Right lobe of liver (tissue), 6 donors: ENCODE measurements around the gene GATD1. TPM values are rescaled to one million over a fixed set of nuclear protein-coding genes. Genes with fewer than 3 reads are reported as not detected.

ENCODE experiments used
- ATAC-seq, 4 donors: fragments of 200-7000 bp; cut with Tn5 transposase; one replicate each; pipeline ENCODE4 v1.9.1; 2020; ENCODE audit warnings: mild to moderate bottlenecking in 4 of 4, moderate library complexity in 4 of 4
- DNase-seq, 3 donors: peaks; one replicate each; pipeline ENCODE4 v3.0.0-alpha.2; 2020
- H3K27ac ChIP-seq, 3 donors: fragments of 200-600 bp; one replicate each; pipeline ENCODE4 v1.8.0; 2022
- H3K27me3 ChIP-seq, 2 donors: fragments of 200-600 bp; one replicate each; pipeline ENCODE4 v1.8.0; 2022
- H3K36me3 ChIP-seq, 4 donors: fragments of 200-600 bp; sonication (generic) in 1 of 4; one replicate each; pipeline versions ENCODE4 v1.5.1 to v1.8.0; 2017 to 2022; ENCODE audit warnings: control low read depth in 1 of 4
- H3K4me1 ChIP-seq, 4 donors: fragments of 200-600 bp; sonication (generic) in 1 of 4; one replicate each; pipeline versions ENCODE4 v1.5.1 to v1.8.0; 2017 to 2022; ENCODE audit warnings: control low read depth in 1 of 4
- H3K4me3 ChIP-seq, 3 donors: fragments of 200-600 bp; one replicate each; pipeline ENCODE4 v1.8.0; 2022
- H3K9me3 ChIP-seq, 4 donors: fragments of 200-600 bp; sonication (generic) in 1 of 4; one replicate each; pipeline versions ENCODE4 v1.5.1 to v1.8.0; 2017 to 2022; ENCODE audit warnings: control low read depth in 1 of 4
- POLR2A ChIP-seq: fragments of 450-650 bp; IDR thresholded peaks from one replicate; pipeline ENCODE4 v1.6.1; 2017; ENCODE audit warnings: antibody characterized with exemption, mild to moderate bottlenecking
- WGBS: methylation state at CpG from one replicate; pipeline ENCODE4 v1.1.6; 2018; ENCODE audit warnings: low coverage, low lambda C conversion rate; ENCODE audit not compliant: insufficient coverage; ENCODE audit errors: missing lambda C conversion rate; 5-methylcytosine and 5-hydroxymethylcytosine counted together
- intact Hi-C, 2 donors: fragments of 100-400 bp; cut with DNase I; formaldehyde crosslinking; loops; one replicate each; pipeline versions ENCODE4 v1.11.2 to v1.14.1; 2022
- total RNA-seq, 6 experiments: library from RNA; depleted of rRNA in 2 of 6; stranded (reverse); fragments of >200 nt in 2 of 6; fragmentation: NEBNext Ultra II Directional in 3 of 6; extraction: Animal tissue kit (Norgen Biotek cat#: 25700) in 3 of 6; gene quantifications; one replicate each; pipeline versions ENCODE4 v1.1.0 to v1.2.4, GENCODE V29; 2016 to 2023
- TF ChIP-seq, protein P1 (sequence below), 4 donors: fragments of 200-600 bp in 3 of 4; fragments of 450-650 bp in 1 of 4; IDR thresholded peaks; one replicate each; pipeline versions ENCODE4 v1.5.1 to v1.8.0; 2016 to 2022; ENCODE audit warnings: antibody characterized with exemption in 4 of 4, mild to moderate bottlenecking in 2 of 4
- donor health status: DM: no; HTN: yes; CAD: no.
- donor health status: DM: no; HTN: no; CAD: no.
- donor health status: DM: no; HTN: no; CAD: no.
- donor health status: DM: no; HTN: yes; CAD: no.
- donor health status: DM: no; HTN: yes; CAD: no.

GATD1 gene
- total RNA-seq, 6 experiments from 2014 or later = 15.8 to 31.9 (median 27.7) TPM

- WGBS = 67% methylated on average over 1 of the region's 20 CpGs
- ATAC-seq (no peak), DNase-seq (no peak)
- no peak for TF ChIP-seq POLR2A
- TF ChIP-seq, protein P1, sequence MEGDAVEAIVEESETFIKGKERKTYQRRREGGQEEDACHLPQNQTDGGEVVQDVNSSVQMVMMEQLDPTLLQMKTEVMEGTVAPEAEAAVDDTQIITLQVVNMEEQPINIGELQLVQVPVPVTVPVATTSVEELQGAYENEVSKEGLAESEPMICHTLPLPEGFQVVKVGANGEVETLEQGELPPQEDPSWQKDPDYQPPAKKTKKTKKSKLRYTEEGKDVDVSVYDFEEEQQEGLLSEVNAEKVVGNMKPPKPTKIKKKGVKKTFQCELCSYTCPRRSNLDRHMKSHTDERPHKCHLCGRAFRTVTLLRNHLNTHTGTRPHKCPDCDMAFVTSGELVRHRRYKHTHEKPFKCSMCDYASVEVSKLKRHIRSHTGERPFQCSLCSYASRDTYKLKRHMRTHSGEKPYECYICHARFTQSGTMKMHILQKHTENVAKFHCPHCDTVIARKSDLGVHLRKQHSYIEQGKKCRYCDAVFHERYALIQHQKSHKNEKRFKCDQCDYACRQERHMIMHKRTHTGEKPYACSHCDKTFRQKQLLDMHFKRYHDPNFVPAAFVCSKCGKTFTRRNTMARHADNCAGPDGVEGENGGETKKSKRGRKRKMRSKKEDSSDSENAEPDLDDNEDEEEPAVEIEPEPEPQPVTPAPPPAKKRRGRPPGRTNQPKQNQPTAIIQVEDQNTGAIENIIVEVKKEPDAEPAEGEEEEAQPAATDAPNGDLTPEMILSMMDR (IDR thresholded peaks at IDR 0.05) = no peak
- H3K27me3 ChIP-seq = no peaks in the 10 kb centered on the region
- no peak overlapping the region for H3K4me3 ChIP-seq
- no peaks in the 10 kb centered on the region for H3K36me3 ChIP-seq
- H3K27ac ChIP-seq = no peak overlapping the region
- intact Hi-C loops = no loop called here
- peaks cover 0 to 7% (median 0%) of the 10 kb centered on the region in 4 donors for H3K4me1 ChIP-seq
- H3K9me3 ChIP-seq = no peaks in the 10 kb centered on the region
Measured at GRCh38 chr11:733072-733471, 44.2 kb downstream of the GATD1 start.

- 23% methylated on average over 12 of the region's 17 CpGs for WGBS
- ATAC-seq (peak in 3 of 4 donors; percentile 4 to 8 (median 7)), DNase-seq (peak; percentile 31 to 58 (median 50))
- H3K4me3 ChIP-seq = no peak overlapping the region
- peak overlapping the region in 1 of 3 donors; percentile 37 for H3K27ac ChIP-seq
- H3K27me3 ChIP-seq = no peaks in the 10 kb centered on the region
- no peaks in the 10 kb centered on the region for H3K9me3 ChIP-seq
- peaks cover 0 to 15% (median 0%) of the 10 kb centered on the region in 4 donors for H3K36me3 ChIP-seq
- intact Hi-C loops = loop anchor here (10.0 kb wide), 1 partner anchor 65 kb away; no protein-coding TSS in a partner anchor
- TF ChIP-seq, protein P1 (IDR thresholded peaks at IDR 0.05) = no peak
- no peak for TF ChIP-seq POLR2A
- H3K4me1 ChIP-seq = peaks cover 0 to 7% (median 0%) of the 10 kb centered on the region in 4 donors
Measured at GRCh38 chr11:729492-730074, 47.7 kb downstream of the GATD1 start.

DNA sequence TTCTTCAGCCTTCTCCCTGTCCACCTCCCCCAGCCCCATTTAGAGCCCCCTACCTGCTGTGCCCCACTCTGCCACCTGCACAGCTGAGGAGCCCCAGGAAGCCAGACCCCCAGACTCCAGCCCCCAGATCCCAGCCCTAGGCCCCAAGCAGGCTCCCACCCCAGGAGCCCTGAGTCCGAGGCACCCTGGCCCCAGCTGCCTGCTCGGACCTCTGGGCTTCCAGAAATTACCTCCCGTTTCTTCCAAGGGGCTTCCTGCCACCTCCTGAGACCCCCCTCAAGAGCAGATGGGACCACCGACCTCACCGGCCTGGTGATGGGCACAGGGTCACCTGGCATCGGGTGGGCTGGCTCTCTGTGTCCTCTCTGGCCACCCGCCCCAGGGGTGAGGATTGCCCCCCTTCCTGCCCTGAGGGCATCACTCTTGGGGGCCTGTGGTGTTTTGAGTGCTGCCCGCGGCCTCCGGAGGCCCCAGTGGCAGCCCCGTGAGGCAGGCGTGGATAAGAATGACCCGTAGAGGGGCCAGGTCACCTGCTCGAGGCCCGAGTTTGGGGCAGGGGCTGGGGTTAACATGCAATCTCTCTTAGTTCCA is 48.3 kb downstream of the GATD1 start:
- WGBS = 47% methylated on average over 5 of the region's 15 CpGs
- Histone ChIP-seq H3K27ac (peak overlapping the region in 1 of 3 donors; percentile 37), H3K36me3 (peaks cover 0 to 21% (median 2%) of the 10 kb centered on the region in 4 donors), H3K9me3 (no peaks in the 10 kb centered on the region), H3K4me3 (no peak overlapping the region), H3K4me1 (peaks cover 0 to 7% (median 0%) of the 10 kb centered on the region in 4 donors), H3K27me3 (no peaks in the 10 kb centered on the region)
- ATAC-seq (peak in 1 of 4 donors; percentile 2), DNase-seq (peak in 2 of 3 donors; percentile 54 to 57)
- intact Hi-C loops = loop anchor here (10.0 kb wide), 1 partner anchor 64 kb away; no protein-coding TSS in a partner anchor
- TF ChIP-seq, protein P1 (IDR thresholded peaks at IDR 0.05) = no peak
- no peak for TF ChIP-seq POLR2A

DNA sequence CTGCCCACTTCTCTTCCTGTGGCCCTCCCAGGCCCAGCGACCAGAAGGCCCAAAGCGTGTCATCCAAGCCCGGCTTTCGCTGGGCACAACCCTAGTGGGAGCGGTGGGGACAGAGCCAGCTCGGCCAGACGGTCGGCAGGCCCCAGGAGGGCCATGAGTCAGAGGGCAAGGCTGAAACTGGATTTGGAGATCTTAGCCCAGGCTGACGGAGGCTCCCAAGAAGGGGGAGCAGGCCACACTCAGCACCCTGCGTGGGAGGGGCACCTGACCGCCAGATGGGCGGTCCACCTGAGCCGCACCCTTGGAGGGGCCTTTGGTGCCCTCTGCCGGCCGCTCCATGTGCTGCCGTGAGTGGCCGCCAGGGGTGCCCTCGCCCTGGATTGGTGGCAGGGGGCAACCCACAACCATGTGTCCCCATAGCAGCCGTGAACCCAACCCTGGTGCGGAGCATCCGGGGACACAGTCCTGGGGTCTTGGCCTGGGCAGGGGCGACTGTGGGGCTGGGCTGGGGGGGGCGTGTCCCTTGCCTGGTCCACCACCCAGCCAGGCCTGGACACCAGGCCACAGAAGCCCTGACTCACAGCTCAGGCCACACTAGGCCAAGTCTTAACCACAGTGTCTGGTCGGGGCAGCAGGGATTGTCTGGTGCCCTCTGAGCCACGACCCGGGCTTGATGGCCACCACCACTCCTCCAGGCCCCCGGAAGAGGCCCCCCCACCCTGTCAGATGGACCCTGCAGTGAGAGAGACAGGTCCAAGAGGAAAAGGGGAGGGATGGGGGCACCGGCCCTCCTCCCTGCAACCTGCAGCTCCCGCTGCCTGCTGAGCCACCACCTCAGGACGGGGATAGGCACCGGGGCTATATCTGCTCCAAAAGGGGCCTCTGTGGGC is 49.2 kb downstream of the GATD1 start:
- DNase-seq = peak; percentile 85 to 86 (median 86)
- Histone ChIP-seq H3K4me1 (peaks cover 0 to 7% (median 0%) of the 10 kb centered on the region in 4 donors), H3K4me3 (no peak overlapping the region), H3K27me3 (no peaks in the 10 kb centered on the region), H3K9me3 (no peaks in the 10 kb centered on the region), H3K27ac (no peak overlapping the region), H3K36me3 (peaks cover 0 to 29% (median 5%) of the 10 kb centered on the region in 4 donors)
- intact Hi-C loops = loop anchor here (10.0 kb wide), 1 partner anchor 63 kb away; no protein-coding TSS in a partner anchor
- WGBS = 3% methylated on average over 7 of the region's 31 CpGs
- peak; percentile 90 to 92 (median 91) for ATAC-seq
- TF ChIP-seq, protein P1 (IDR thresholded peaks at IDR 0.05) = peak; percentile 92 to 97 (median 96)
- no peak for TF ChIP-seq POLR2A
